Bone marrow (tissue), 2 donors: ENCODE results near the gene ZNF500.
"Not testable (repeated sequence)": the region's sequence is repeated elsewhere in the genome, so short reads cannot be mapped to it uniquely, and the experiment has no call there.

Source experiments
- DNase-seq, 2 donors: peaks; one replicate each; lab custom pipeline; 2025; lab: John Stamatoyannopoulos, UW

The ZNF500 gene

DNA sequence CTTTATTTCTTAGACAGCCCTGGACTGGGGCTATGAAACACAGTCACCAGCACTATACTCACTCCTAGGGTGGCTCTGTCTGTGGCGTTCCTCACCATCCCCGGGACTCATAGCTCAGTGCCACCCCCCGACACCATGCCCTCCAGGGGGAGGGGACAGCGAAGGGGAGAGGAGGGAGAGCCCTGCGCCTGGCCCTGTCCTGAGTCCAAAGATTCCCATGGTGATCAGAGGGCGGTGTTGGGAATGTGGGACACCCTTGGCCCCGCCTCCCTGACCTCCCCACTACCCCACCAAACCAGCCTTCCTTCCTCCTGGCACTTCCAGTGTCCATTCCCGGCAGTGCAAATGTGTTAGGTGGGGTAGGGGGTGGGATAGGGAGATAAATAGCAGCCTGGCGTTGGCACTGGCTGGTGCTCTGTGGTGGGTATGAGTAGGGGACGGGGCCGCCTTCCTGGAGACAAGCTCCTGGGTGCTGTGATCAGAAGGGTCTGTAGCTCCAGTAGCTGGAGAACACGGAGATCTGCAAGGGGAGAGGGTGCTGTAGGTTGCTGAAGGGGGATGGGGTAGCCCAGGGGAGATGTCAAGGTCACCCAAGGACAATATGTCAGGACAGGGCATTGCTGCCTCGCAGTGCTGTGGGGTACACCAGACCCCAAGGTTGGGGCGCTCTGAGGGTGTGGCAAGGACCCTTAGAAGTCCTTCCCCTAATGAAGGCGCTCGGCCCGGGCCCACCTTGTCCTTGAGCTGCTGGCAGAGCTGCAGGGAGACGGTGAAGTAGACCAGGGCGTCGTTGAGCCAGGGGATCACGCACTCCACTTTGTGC is 30.2 kb upstream of the ZNF500 start:
- DNase-seq = no peak

DNA sequence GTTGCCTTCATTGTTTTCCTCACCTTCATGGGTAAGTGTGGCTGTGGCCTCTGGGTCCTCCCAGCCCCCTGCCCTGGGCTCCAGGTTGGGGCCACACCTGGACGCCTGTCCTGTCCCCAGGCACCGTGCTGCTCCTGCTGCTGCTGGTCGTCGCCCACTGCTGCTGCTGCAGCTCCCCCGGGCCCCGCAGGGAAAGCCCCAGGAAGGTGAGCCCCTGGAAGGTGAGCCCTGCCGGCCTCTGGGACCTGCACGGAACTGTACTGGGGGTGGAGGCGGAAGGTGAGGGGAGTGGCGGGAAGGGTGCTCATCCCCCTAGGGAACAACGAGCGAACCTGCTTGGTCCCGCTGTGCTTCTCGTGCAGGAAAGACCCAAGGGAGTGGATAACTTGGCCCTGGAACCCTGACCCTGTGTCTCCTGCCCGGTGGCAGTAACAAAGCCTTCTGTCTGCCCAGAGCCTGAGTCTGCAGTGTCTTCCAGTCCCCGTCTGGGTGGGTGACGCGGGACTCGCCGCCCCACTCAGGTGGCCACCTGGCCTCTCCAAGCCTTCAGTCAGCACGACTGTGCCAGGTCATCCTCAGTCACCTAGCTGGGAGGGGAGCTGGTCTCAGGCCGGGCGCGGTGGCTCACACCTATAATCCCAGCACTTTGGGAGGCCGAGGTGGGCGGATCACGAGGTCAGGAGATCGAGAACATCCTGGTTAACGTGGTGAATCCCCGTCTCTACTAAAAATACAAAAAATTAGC is 29.0 kb upstream of the ZNF500 start:
- DNase-seq = no peak

- no peak for DNase-seq
Measured at GRCh38 chr16:4795181-4795827, 28.3 kb upstream of the ZNF500 start, which contains the start of gene SMIM22. SMIM22 (plus strand) TSS chr16:4795369; CDS start chr16:4795735, 366 bp downstream.

GRCh38 chr16:4792951-4793513 is 26.1 kb upstream of the ZNF500 start:
- DNase-seq = no peak

DNA sequence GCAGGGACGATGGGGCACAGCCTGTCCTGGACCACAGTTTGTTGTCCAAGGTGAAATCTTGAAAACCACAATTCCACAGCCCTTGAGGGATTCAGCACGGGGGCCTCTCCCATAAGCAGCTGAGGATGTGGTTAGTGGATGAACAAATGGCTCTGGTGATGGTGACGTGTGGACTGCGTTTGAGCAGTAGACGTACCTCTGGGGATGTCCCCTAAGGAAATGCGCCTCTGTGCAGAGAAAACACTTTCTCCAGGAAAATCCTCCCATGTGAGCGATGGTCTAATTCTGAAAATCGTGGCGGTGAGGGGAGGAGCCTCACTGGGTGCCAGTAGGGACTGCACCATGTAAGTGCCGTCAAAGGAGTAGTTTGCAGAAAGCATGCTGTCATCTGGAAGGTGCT is 23.9 kb upstream of the ZNF500 start:
- DNase-seq = no peak

DNA sequence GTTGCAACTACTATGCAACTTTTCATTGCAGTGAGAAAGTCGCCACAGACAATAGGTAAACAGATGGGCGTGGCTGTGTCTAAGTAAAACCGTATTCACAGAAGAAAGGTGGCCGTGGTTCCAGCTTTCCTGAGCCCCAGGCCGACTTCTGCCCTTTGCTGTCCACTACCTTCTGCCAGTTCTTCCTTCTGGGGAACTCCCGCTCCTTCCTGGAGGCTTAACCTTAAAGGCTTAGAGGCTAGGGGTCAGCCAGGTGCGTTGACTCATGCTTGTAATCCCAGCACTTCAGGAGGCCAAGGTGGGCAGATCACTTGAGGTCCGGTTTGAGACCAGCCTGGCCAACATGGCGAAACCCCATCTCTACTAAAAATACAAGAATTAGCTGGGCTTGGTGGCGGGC is 23.3 kb upstream of the ZNF500 start:
- no peak for DNase-seq

DNA sequence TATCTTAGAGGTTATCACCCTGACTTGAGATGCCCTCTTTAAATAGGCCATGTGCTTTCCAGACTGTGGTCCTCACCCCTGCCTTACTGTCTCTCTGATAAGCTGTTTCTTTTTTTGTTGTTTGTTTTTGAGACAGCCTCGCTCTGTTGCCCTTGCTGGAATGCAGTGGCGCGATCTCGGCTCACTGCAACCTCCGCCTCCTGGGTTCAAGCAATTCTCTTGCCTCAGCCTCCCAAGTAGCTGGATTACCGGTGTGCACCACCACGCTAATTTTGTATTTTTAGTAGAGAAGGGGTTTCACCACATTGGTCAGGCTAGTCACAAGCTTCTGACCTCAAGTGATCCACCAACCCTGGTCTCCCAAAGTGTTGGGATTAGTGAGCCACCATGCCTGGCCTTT is 21.9 kb upstream of the ZNF500 start:
- no peak for DNase-seq

- DNase-seq = no peak
Measured at GRCh38 chr16:4788489-4788889, 21.5 kb upstream of the ZNF500 start.

DNA sequence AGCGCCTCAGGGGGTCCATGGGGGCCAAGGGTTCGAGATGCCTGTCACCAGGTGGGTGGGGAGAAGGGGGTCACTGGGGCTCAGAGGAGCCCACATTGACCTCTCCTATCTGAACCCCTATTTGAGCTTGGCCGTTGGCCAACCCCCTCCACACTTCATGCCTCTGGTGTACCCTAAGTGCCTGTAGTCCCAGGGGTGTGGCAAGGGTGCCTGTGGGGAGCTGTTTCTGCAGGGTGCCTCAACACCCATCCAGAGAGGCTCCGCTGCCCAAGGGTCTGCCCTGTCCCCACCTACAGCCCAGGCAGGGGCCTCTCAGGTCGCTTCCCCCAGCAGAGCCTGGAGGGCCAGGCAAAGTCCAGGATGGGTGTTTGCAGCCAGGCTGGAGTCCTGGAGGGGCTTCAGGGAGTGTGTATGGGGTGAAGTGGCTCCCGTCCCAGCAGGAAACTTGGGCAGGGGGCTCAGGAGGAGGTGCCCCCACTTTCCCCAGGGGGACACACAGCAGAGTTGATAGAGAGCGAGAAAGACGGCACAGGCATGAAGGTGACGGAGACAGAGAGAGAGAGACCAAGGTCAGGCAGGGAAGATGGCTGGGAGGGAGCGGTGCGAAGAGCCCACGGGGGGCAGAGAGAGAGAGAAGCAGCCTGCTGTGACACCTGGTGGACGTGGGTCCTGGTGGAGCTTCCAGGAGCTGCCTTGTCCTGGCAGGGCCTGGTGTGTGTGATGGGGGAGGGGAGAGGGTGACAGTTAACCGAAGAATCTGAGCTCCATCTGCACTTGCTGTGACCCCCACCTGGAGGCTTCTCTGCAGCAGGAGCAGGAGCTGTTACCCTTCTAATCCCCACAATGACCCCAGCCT is 20.9 kb upstream of the ZNF500 start, which contains the start of gene SEPTIN12:
Gene SEPTIN12, minus strand, starts transcription at position 719 of the 856 bp plus-strand sequence. Its CDS starts 700 bp downstream, at position 19.
- no peak for DNase-seq

GRCh38 chr16:4787068-4787467 is 20.1 kb upstream of the ZNF500 start:
- DNase-seq = no peak

DNA sequence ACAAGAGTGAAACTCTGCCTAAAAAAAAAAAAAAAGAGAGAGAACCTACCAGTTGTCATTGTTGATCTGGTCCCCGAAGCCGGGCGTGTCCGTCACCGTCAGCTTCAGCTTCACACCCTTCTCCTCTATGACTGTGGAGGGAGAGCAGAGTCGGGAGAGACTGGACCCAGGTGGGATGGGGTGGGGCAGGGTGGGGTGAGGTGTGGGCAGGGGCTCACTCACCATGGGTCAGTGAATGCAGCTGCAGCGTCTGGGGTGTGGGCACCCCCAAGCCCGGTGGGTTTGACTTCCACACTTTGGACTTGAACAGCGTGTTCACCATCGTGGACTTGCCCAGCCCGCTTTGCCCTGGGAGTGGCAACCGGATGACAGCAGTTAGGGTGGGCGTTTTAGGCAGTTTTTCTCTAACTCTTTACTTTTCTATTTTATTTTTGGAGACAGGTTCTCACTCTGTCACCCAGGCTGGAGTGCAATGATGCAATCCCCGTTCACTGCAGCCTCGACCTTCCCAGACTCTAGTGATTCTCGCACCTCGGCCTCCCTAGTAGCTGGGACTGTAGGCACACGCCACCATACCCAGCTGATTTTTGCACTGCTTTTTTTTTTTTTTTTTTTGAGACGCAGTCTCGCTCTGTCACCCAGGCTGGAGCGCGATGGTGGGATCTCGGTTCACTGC is 18.9 kb upstream of the ZNF500 start:
- DNase-seq = no peak

GRCh38 chr16:4784444-4784987 is 17.6 kb upstream of the ZNF500 start:
- DNase-seq = not testable (repeated sequence)

DNA sequence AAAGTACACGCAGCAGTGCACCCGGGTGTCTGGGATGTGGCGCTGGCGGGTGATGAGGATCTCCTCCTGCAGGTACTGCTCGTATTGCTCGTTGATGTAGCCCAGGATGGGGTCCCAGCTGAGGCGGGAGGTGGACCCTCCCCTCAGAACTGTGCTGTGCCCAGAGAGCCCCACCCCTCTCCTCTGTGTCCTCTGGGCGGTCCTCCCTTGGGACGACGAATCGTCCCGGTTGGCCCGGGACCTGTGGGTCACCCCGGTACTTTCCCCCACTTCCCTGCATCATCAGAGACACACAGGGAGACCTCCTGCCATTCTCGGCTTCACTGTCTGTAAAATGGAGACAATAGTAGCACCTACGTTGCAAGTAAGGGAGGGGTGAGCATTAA is 17.0 kb upstream of the ZNF500 start:
- DNase-seq = no peak

DNA sequence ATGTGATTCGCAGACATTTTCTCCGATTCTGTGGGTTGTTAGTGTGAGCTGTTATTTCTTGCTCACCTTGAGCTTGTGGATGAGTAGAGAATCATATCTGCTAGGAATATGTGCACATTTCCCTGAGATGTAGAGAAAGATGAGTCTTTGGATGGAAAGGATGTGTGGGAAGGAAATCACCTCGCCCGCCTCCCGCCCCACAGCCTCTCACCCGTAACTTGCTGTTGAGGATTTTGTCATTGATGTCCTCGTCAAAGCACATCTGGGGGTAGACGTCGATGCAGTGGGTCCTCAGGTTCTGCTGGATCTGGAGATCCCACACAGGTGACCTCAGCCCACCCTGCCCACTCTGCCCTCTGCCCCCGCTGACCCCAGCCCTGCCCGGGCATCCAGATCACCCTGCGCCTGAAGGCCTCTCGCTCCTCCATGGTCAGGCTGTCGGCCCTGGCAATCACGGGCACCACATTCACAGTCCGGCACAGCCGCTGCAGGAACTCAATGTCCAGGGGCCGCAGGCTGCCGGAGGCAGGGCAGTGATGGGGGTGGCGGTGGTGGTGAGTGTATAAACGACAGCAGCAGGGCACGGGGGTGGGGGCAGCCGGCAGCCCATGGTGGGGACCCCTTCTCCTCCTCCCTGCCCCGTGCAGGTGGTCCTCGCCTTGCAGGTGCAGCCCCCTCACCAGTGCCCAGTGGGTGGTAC is 16.4 kb upstream of the ZNF500 start:
- DNase-seq = no peak

DNA sequence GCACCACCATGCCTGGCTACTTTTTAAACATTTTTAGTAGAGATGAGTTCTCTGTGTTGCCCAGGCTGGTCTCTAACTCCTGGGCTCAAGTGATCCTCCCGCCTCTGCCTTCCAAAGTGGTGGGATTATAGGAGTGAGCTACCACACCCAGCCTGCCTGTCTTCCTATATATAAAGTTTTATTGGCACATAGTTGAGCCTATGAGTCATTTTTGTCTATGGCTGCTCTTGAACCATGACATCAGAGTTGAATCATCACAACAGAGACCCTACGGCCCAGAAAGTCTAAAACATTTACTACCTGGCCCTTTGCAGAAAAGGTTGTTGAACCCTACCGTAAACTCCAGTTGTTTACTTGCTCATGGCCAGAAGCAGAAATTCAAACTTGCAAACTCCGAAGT is 13.3 kb upstream of the ZNF500 start:
- no peak for DNase-seq

GRCh38 chr16:4778050-4778392 is 11.1 kb upstream of the ZNF500 start:
- DNase-seq = no peak

GRCh38 chr16:4777339-4778049 is 10.5 kb upstream of the ZNF500 start:
- DNase-seq = no peak

GRCh38 chr16:4776141-4776705 is 9.3 kb upstream of the ZNF500 start:
- no peak for DNase-seq

GRCh38 chr16:4775005-4775404 is 8.0 kb upstream of the ZNF500 start:
- DNase-seq = no peak
